ENCODE data around the gene ABTB1. TPM values are rescaled to one million over a fixed set of nuclear protein-coding genes. Genes with fewer than 3 reads are reported as not detected.
A peak's percentile ranks its signal among the peaks of the same experiment; 100 is the strongest.

The ABTB1 gene
- total and polyA plus RNA-seq, 4 experiments from 2014 or later = 66.9 to 169 (median 120) TPM

GRCh38 chr3:127667119-127667681, 5.6 kb upstream of the ABTB1 start:
- no peaks in the 10 kb centered on the region for H3K27me3 ChIP-seq (ENCODE audit: insufficient read depth, low read length)
- Mint-ChIP-seq H3K9me3 (no peaks in the 10 kb centered on the region), H3K36me3 (peaks cover 2 to 7% of the 10 kb centered on the region in 2 donors), H3K4me1 (peaks cover 0 to 7% (median 4%) of the 10 kb centered on the region in 4 donors), H3K4me3 (no peak overlapping the region), H3K27me3 (no peaks in the 10 kb centered on the region), H3K27ac (peak overlapping the region in 1 of 7 donors; percentile 23)
- no peak overlapping the region for H3K4me3 ChIP-seq (ENCODE audit: low read length in 2 of 2)
- peaks cover 8% of the 10 kb centered on the region for H3K4me1 ChIP-seq (ENCODE audit: insufficient read depth, low read length)
- ChIA-PET CTCF (ENCODE audit: partially characterized antibody) (no interaction called here), POLR2A (ENCODE audit: partially characterized antibody) (no interaction called here)
- no peaks in the 10 kb centered on the region for H3K36me3 ChIP-seq (ENCODE audit: insufficient read depth, low read length)
- no peak for DNase-seq
- H3K9me3 ChIP-seq (ENCODE audit: control insufficient read depth in 1 of 2, low read length in 2 of 2) = no peaks in the 10 kb centered on the region
- no peak overlapping the region for H3K27ac ChIP-seq (ENCODE audit: low read depth, low read length)
- intact Hi-C loops (cut with micrococcal nuclease) = no loop called here

GRCh38 chr3:127668906-127669305, 3.8 kb upstream of the ABTB1 start:
- CTCF ChIA-PET (ENCODE audit: partially characterized antibody) = no interaction called here
- POLR2A ChIA-PET (ENCODE audit: partially characterized antibody) = interaction anchor here (1.2 kb wide), 1 partner anchor 78 kb away, joined by 3 read pairs; the partner anchor contains the start of gene TPRA1

GRCh38 chr3:127669541-127670228, 3.1 kb upstream of the ABTB1 start:
- no peak overlapping the region for H3K4me3 ChIP-seq (ENCODE audit: low read length in 2 of 2)
- Mint-ChIP-seq H3K9me3 (no peaks in the 10 kb centered on the region), H3K27me3 (no peaks in the 10 kb centered on the region), H3K27ac (peak overlapping the region in 1 of 7 donors; percentile 76), H3K36me3 (peaks cover 5 to 7% of the 10 kb centered on the region in 2 donors), H3K4me1 (peaks cover 11 to 21% (median 16%) of the 10 kb centered on the region in 4 donors), H3K4me3 (peak overlapping the region in 2 of 8 donors; percentile 21 to 39)
- ChIA-PET POLR2A (ENCODE audit: partially characterized antibody) (interaction anchor here (1.2 kb wide), 1 partner anchor 79 kb away, joined by 3 read pairs; the partner anchor contains the start of gene TPRA1), CTCF (ENCODE audit: partially characterized antibody) (no interaction called here)
- no peaks in the 10 kb centered on the region for H3K9me3 ChIP-seq (ENCODE audit: control insufficient read depth in 1 of 2, low read length in 2 of 2)
- peaks cover 22% of the 10 kb centered on the region for H3K4me1 ChIP-seq (ENCODE audit: insufficient read depth, low read length)
- intact Hi-C loops (cut with micrococcal nuclease) = loop anchor here (5.0 to 10.0 kb wide), 3 partner anchors 965 to 1755 kb away; partner anchors contain the start of genes CHCHD6 and ZXDC
- no peaks in the 10 kb centered on the region for H3K27me3 ChIP-seq (ENCODE audit: insufficient read depth, low read length)
- no peak for DNase-seq
- no peaks in the 10 kb centered on the region for H3K36me3 ChIP-seq (ENCODE audit: insufficient read depth, low read length)
- no peak overlapping the region for H3K27ac ChIP-seq (ENCODE audit: low read depth, low read length)

More at GRCh38 chr3:127668906-127669305, 3.8 kb upstream of the ABTB1 start:
- no peak overlapping the region for H3K27ac ChIP-seq (ENCODE audit: low read depth, low read length)
- peaks cover 14% of the 10 kb centered on the region for H3K4me1 ChIP-seq (ENCODE audit: insufficient read depth, low read length)
- DNase-seq = no peak
- H3K27me3 ChIP-seq (ENCODE audit: insufficient read depth, low read length) = no peaks in the 10 kb centered on the region
- H3K27me3 Mint-ChIP-seq = no peaks in the 10 kb centered on the region
- no peak overlapping the region for H3K4me3 ChIP-seq (ENCODE audit: low read length in 2 of 2)
- H3K9me3 Mint-ChIP-seq = no peaks in the 10 kb centered on the region
- no peaks in the 10 kb centered on the region for H3K36me3 ChIP-seq (ENCODE audit: insufficient read depth, low read length)
- H3K4me3 Mint-ChIP-seq = peak overlapping the region in 1 of 8 donors; percentile 13
- H3K27ac Mint-ChIP-seq = peak overlapping the region in 2 of 7 donors; percentile 36 to 52
- intact Hi-C loops (cut with micrococcal nuclease) = no loop called here
- peaks cover 4 to 13% (median 9%) of the 10 kb centered on the region in 4 donors for H3K4me1 Mint-ChIP-seq
- H3K9me3 ChIP-seq (ENCODE audit: control insufficient read depth in 1 of 2, low read length in 2 of 2) = no peaks in the 10 kb centered on the region
- peaks cover 4 to 7% of the 10 kb centered on the region in 2 donors for H3K36me3 Mint-ChIP-seq

- H3K9me3 Mint-ChIP-seq = no peaks in the 10 kb centered on the region
- H3K27ac Mint-ChIP-seq = peak overlapping the region in 2 of 7 donors; percentile 66 to 90
- H3K4me1 Mint-ChIP-seq = peaks cover 12 to 26% (median 20%) of the 10 kb centered on the region in 4 donors
- H3K4me3 Mint-ChIP-seq = peak overlapping the region in 4 of 8 donors; percentile 4 to 51 (median 30)
- intact Hi-C loops (cut with micrococcal nuclease) = loop anchor here (5.0 to 10.0 kb wide), 3 partner anchors 965 to 1755 kb away; partner anchors contain the start of genes CHCHD6 and ZXDC
- no peaks in the 10 kb centered on the region for H3K27me3 ChIP-seq (ENCODE audit: insufficient read depth, low read length)
- no peak overlapping the region for H3K4me3 ChIP-seq (ENCODE audit: low read length in 2 of 2)
- peaks cover 27% of the 10 kb centered on the region for H3K4me1 ChIP-seq (ENCODE audit: insufficient read depth, low read length)
- ChIA-PET CTCF (ENCODE audit: partially characterized antibody) (no interaction called here), POLR2A (ENCODE audit: partially characterized antibody) (no interaction called here)
- H3K27ac ChIP-seq (ENCODE audit: low read depth, low read length) = no peak overlapping the region
- no peaks in the 10 kb centered on the region for H3K36me3 ChIP-seq (ENCODE audit: insufficient read depth, low read length)
- H3K27me3 Mint-ChIP-seq = no peaks in the 10 kb centered on the region
- H3K9me3 ChIP-seq (ENCODE audit: control insufficient read depth in 1 of 2, low read length in 2 of 2) = no peaks in the 10 kb centered on the region
- H3K36me3 Mint-ChIP-seq = peaks cover 6 to 7% of the 10 kb centered on the region in 2 donors
- no peak for DNase-seq
These were observed 2.6 kb upstream of the ABTB1 start for GRCh38 chr3:127670229-127670559.

GRCh38 chr3:127670761-127671522, 1.8 kb upstream of the ABTB1 start:
- peak overlapping the region in 1 of 2 donors; percentile 68 for H3K4me3 ChIP-seq (ENCODE audit: low read length in 2 of 2)
- intact Hi-C loops (cut with micrococcal nuclease) = loop anchor here (5.0 to 10.0 kb wide), 3 partner anchors 966 to 1756 kb away; partner anchors contain the start of genes CHCHD6 and ZXDC
- no peaks in the 10 kb centered on the region for H3K9me3 Mint-ChIP-seq
- H3K36me3 ChIP-seq (ENCODE audit: insufficient read depth, low read length) = no peaks in the 10 kb centered on the region
- no peaks in the 10 kb centered on the region for H3K27me3 ChIP-seq (ENCODE audit: insufficient read depth, low read length)
- H3K4me1 Mint-ChIP-seq = peaks cover 15 to 33% (median 24%) of the 10 kb centered on the region in 4 donors
- DNase-seq = no peak
- peaks cover 0 to 8% of the 10 kb centered on the region in 2 donors for H3K36me3 Mint-ChIP-seq
- H3K27me3 Mint-ChIP-seq = no peaks in the 10 kb centered on the region
- H3K27ac Mint-ChIP-seq = peak overlapping the region in 5 of 7 donors; percentile 75 to 96 (median 87)
- ChIA-PET POLR2A (ENCODE audit: partially characterized antibody) (interaction anchor here (1.2 to 3.3 kb wide), 5 partner anchors 36 to 1195 kb away, joined by 3 to 29 read pairs (median 4); partner anchors contain the start of genes PODXL2, TPRA1 and ZXDC), CTCF (ENCODE audit: partially characterized antibody) (interaction anchor here (1.3 to 1.8 kb wide), 2 partner anchors 80 to 96 kb away, joined by 4 to 5 read pairs; partner anchors contain the start of gene TPRA1)
- peak overlapping the region in 7 of 8 donors; percentile 70 to 94 (median 90) for H3K4me3 Mint-ChIP-seq
- H3K9me3 ChIP-seq (ENCODE audit: control insufficient read depth in 1 of 2, low read length in 2 of 2) = no peaks in the 10 kb centered on the region
- no peak overlapping the region for H3K27ac ChIP-seq (ENCODE audit: low read depth, low read length)
- H3K4me1 ChIP-seq (ENCODE audit: insufficient read depth, low read length) = peaks cover 31% of the 10 kb centered on the region

- Mint-ChIP-seq H3K9me3 (no peaks in the 10 kb centered on the region), H3K4me1 (peaks cover 18 to 41% (median 28%) of the 10 kb centered on the region in 4 donors), H3K27me3 (no peaks in the 10 kb centered on the region), H3K4me3 (peak overlapping the region; percentile 88 to 94 (median 90)), H3K27ac (peak overlapping the region; percentile 90 to 98 (median 94)), H3K36me3 (peaks cover 3 to 11% of the 10 kb centered on the region in 2 donors)
- Histone ChIP-seq H3K4me1 (ENCODE audit: insufficient read depth, low read length) (peaks cover 31% of the 10 kb centered on the region), H3K27me3 (ENCODE audit: insufficient read depth, low read length) (no peaks in the 10 kb centered on the region), H3K4me3 (ENCODE audit: low read length in 2 of 2) (peak overlapping the region; percentile 42 to 68), H3K27ac (ENCODE audit: low read depth, low read length) (peak overlapping the region; percentile 86), H3K9me3 (ENCODE audit: control insufficient read depth in 1 of 2, low read length in 2 of 2) (no peaks in the 10 kb centered on the region), H3K36me3 (ENCODE audit: insufficient read depth, low read length) (peaks cover 7% of the 10 kb centered on the region)
- ChIA-PET CTCF (ENCODE audit: partially characterized antibody) (interaction anchor here (0.9 to 1.8 kb wide), 3 partner anchors 22 to 97 kb away, joined by 3 to 5 read pairs (median 4); partner anchors contain the start of gene TPRA1), POLR2A (ENCODE audit: partially characterized antibody) (interaction anchor here (0.7 to 3.3 kb wide), 14 partner anchors 11 to 1196 kb away, joined by 3 to 29 read pairs (median 4); partner anchors contain the start of genes MCM2, PODXL2, TPRA1 and ZXDC)
- DNase-seq = peak in 4 of 5 donors; percentile 19 to 35 (median 31)
- intact Hi-C loops (cut with micrococcal nuclease) = loop anchor here (1.0 to 10.0 kb wide), 9 partner anchors 42 to 1757 kb away; partner anchors contain the start of genes CHCHD6, MCM2, PODXL2 and SEC61A1
These were observed 976 bp upstream of the ABTB1 start for GRCh38 chr3:127671523-127672428.
